Breast epithelium (tissue), 3 donors: ENCODE measurements around the gene TMEM121.

Source experiments
- CTCF ChIP-seq, 3 donors: fragments of 450-650 bp; IDR thresholded peaks; one replicate each; pipeline ENCODE4 v1.5.1; 2016 to 2017; ENCODE audit warnings: antibody characterized with exemption in 3 of 3, mild to moderate bottlenecking in 3 of 3, moderate library complexity in 3 of 3
- POLR2A ChIP-seq: fragments of 450-650 bp; IDR thresholded peaks from one replicate; pipeline ENCODE4 v1.6.1; 2016; ENCODE audit warnings: antibody characterized with exemption, mild to moderate bottlenecking, moderate library complexity
- POLR2AphosphoS5 ChIP-seq, 3 donors: sonication (generic); formaldehyde crosslinking; IDR thresholded peaks; one replicate each; pipeline ENCODE4 v1.6.1; 2017; ENCODE audit warnings: antibody characterized with exemption in 3 of 3

- no peak for TF ChIP-seq CTCF (IDR thresholded peaks at IDR 0.05)
- no peak for TF ChIP-seq POLR2A
- TF ChIP-seq POLR2AphosphoS5 (IDR thresholded peaks at IDR 0.05): no peak
Measured at GRCh38 chr14:105478398-105479251, 47.8 kb upstream of the TMEM121 start.
